Liver (tissue), 9 donors: ENCODE measurements around the gene KSR2. TPM values are rescaled to one million over a fixed set of nuclear protein-coding genes. Genes with fewer than 3 reads are reported as not detected.

Source experiments
- DNase-seq: peaks from one replicate; pipeline ENCODE4 v3.0.0-alpha.2; 2017; ENCODE audit warnings: low spot score
- H3K27ac ChIP-seq, 2 donors: one replicate each; pipeline ENCODE4 v1.7.0; 2013; ENCODE audit warnings: inconsistent platforms in 2 of 2, low read length in 2 of 2, control low read depth in 1 of 2, low read depth in 1 of 2, mild to moderate bottlenecking in 1 of 2
- H3K27me3 ChIP-seq, 4 donors: one replicate each; pipeline versions ENCODE4 v1.6.1 to v1.7.0; 2013; ENCODE audit warnings: low read length in 3 of 4, inconsistent platforms in 1 of 4, mild to moderate bottlenecking in 1 of 4, moderate library complexity in 1 of 4; ENCODE audit not compliant: control insufficient read depth in 4 of 4, insufficient read depth in 4 of 4
- H3K36me3 ChIP-seq, 4 donors: one replicate each; pipeline versions ENCODE4 v1.6.1 to v1.7.0; 2013; ENCODE audit warnings: low read length in 3 of 4, mild to moderate bottlenecking in 3 of 4, low read depth in 1 of 4, moderate library complexity in 1 of 4; ENCODE audit not compliant: control insufficient read depth in 4 of 4, insufficient read depth in 3 of 4
- H3K4me1 ChIP-seq, 4 donors: one replicate each; pipeline versions ENCODE4 v1.6.1 to v1.7.0; 2013; ENCODE audit warnings: low read length in 3 of 4, mild to moderate bottlenecking in 3 of 4, moderate library complexity in 1 of 4; ENCODE audit not compliant: control insufficient read depth in 4 of 4, insufficient read depth in 4 of 4
- H3K4me3 ChIP-seq, 3 donors: one replicate each; pipeline versions ENCODE4 v1.6.1 to v1.7.0; 2013; ENCODE audit warnings: low read length in 3 of 3, control low read depth in 1 of 3, low read depth in 1 of 3, mild to moderate bottlenecking in 1 of 3
- H3K9ac ChIP-seq, 2 donors: one replicate each; pipeline ENCODE4 v1.7.0; 2013; ENCODE audit warnings: low read length in 2 of 2, mild to moderate bottlenecking in 2 of 2, moderate library complexity in 2 of 2, control low read depth in 1 of 2, low read depth in 1 of 2
- H3K9me3 ChIP-seq, 4 donors: one replicate each; pipeline versions ENCODE4 v1.6.1 to v1.7.0; 2013; ENCODE audit warnings: low read length in 3 of 4; ENCODE audit not compliant: control insufficient read depth in 4 of 4
- FOXA1 ChIP-seq: IDR thresholded peaks from 2 replicates; pipeline ENCODE4 v1.6.1; 2016; ENCODE audit warnings: antibody characterized with exemption
- FOXA2 ChIP-seq: IDR thresholded peaks from 2 replicates; pipeline ENCODE4 v1.6.1; 2016; ENCODE audit warnings: antibody characterized with exemption
- GABPA ChIP-seq, 2 donors: IDR thresholded peaks in 1 of 2; conservative IDR thresholded peaks in 1 of 2; 2 replicates each; pipeline ENCODE4 v1.6.1; 2016; ENCODE audit warnings: antibody characterized with exemption in 2 of 2, mild to moderate bottlenecking in 1 of 2, moderate library complexity in 1 of 2
- HNF4A ChIP-seq, 2 donors: conservative IDR thresholded peaks; 2 replicates each; pipeline ENCODE4 v1.6.1; 2016; ENCODE audit warnings: antibody characterized with exemption in 2 of 2, mild to moderate bottlenecking in 2 of 2
- HNF4G ChIP-seq: IDR thresholded peaks from 2 replicates; pipeline ENCODE4 v1.6.1; 2016; ENCODE audit warnings: antibody characterized with exemption
- JUND ChIP-seq, 2 donors: IDR thresholded peaks; 2 replicates each; pipeline ENCODE4 v1.6.1; 2016; ENCODE audit warnings: antibody characterized with exemption in 2 of 2
- NR2F2 ChIP-seq: IDR thresholded peaks from 2 replicates; pipeline ENCODE4 v1.6.1; 2016; ENCODE audit warnings: antibody characterized with exemption
- RAD21 ChIP-seq, 2 donors: IDR thresholded peaks; 2 replicates each; pipeline ENCODE4 v1.6.1; 2016; ENCODE audit warnings: antibody characterized with exemption in 2 of 2, mild to moderate bottlenecking in 2 of 2
- RXRA ChIP-seq, 2 donors: IDR thresholded peaks; 2 replicates each; pipeline ENCODE4 v1.6.1; 2017 to 2018; ENCODE audit warnings: antibody characterized with exemption in 2 of 2, mild to moderate bottlenecking in 1 of 2
- SP1 ChIP-seq: IDR thresholded peaks from 2 replicates; pipeline ENCODE4 v1.6.1; 2018; ENCODE audit warnings: antibody characterized with exemption, mild to moderate bottlenecking
- TAF1 ChIP-seq: conservative IDR thresholded peaks from 2 replicates; pipeline ENCODE4 v1.6.1; 2016; ENCODE audit warnings: antibody characterized with exemption, mild to moderate bottlenecking
- YY1 ChIP-seq: IDR thresholded peaks from 2 replicates; pipeline ENCODE4 v1.6.1; 2016; ENCODE audit warnings: antibody characterized with exemption, mild to moderate bottlenecking
- WGBS: extraction: QIAGEN DNeasy Blood & Tissue Kit; methylation state at CpG from one replicate; pipeline ENCODE4 v1.1.7; 2013; 5-methylcytosine and 5-hydroxymethylcytosine counted together
- polyA plus RNA-seq, 2 donors: library from polyadenylated mRNA; stranded (reverse) in 1 of 2; unstranded in 1 of 2; fragments of 200-250 nt in 1 of 2; fragments of >200 nt in 1 of 2; fragmentation: Nextera tagmentation in 1 of 2; extraction: Ambion mirVana in 1 of 2; gene quantifications; one replicate each; pipeline versions ENCODE4 v1.2.1 to v1.2.3, GENCODE V29; 2013 to 2015
- total RNA-seq, 2 donors: library from RNA; depleted of rRNA; stranded (reverse); fragments of >200 nt; gene quantifications; one replicate each; pipeline ENCODE4 v1.2.3, GENCODE V29; 2014
- TF ChIP-seq, protein P1 (sequence below): IDR thresholded peaks from 2 replicates; pipeline ENCODE4 v1.6.1; 2016; ENCODE audit warnings: antibody characterized with exemption
- TF ChIP-seq, protein P2 (sequence below): IDR thresholded peaks from 2 replicates; pipeline ENCODE4 v1.6.1; 2016; ENCODE audit warnings: antibody characterized with exemption, mild to moderate bottlenecking
- TF ChIP-seq, protein P3 (sequence below): fragments of 150-350 bp; IDR thresholded peaks from 2 replicates; pipeline ENCODE4 v1.5.1; 2017; ENCODE audit warnings: improper control_type of control experiment, low read depth, low read length; ENCODE audit not compliant: missing input control
- TF ChIP-seq, protein P4 (sequence below): IDR thresholded peaks from 2 replicates; pipeline ENCODE4 v1.6.1; 2016; ENCODE audit warnings: antibody characterized with exemption
- donor health status: healthy.
- donor health status: healthy.
- donor health status: healthy.
- donor health status: healthy.
- donor health status: healthy.

KSR2 gene
- total and polyA plus RNA-seq, 4 donors, result under 0.01 to 0.02 (median under 0.01) TPM; not detected in 1

GRCh38 chr12:117470804-117471203, 498.0 kb downstream of the KSR2 start:
- no peak for DNase-seq
- Histone ChIP-seq H3K9ac (no peak overlapping the region), H3K4me3 (no peak overlapping the region), H3K9me3 (peaks cover 0 to 2% (median 0%) of the 10 kb centered on the region in 4 donors), H3K4me1 (peaks cover 3 to 14% (median 7%) of the 10 kb centered on the region in 4 donors), H3K27me3 (no peaks in the 10 kb centered on the region), H3K27ac (no peak overlapping the region), H3K36me3 (no peaks in the 10 kb centered on the region)
- TF ChIP-seq, protein P1, sequence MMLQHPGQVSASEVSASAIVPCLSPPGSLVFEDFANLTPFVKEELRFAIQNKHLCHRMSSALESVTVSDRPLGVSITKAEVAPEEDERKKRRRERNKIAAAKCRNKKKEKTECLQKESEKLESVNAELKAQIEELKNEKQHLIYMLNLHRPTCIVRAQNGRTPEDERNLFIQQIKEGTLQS, result no peak
- TF ChIP-seq, protein P2, sequence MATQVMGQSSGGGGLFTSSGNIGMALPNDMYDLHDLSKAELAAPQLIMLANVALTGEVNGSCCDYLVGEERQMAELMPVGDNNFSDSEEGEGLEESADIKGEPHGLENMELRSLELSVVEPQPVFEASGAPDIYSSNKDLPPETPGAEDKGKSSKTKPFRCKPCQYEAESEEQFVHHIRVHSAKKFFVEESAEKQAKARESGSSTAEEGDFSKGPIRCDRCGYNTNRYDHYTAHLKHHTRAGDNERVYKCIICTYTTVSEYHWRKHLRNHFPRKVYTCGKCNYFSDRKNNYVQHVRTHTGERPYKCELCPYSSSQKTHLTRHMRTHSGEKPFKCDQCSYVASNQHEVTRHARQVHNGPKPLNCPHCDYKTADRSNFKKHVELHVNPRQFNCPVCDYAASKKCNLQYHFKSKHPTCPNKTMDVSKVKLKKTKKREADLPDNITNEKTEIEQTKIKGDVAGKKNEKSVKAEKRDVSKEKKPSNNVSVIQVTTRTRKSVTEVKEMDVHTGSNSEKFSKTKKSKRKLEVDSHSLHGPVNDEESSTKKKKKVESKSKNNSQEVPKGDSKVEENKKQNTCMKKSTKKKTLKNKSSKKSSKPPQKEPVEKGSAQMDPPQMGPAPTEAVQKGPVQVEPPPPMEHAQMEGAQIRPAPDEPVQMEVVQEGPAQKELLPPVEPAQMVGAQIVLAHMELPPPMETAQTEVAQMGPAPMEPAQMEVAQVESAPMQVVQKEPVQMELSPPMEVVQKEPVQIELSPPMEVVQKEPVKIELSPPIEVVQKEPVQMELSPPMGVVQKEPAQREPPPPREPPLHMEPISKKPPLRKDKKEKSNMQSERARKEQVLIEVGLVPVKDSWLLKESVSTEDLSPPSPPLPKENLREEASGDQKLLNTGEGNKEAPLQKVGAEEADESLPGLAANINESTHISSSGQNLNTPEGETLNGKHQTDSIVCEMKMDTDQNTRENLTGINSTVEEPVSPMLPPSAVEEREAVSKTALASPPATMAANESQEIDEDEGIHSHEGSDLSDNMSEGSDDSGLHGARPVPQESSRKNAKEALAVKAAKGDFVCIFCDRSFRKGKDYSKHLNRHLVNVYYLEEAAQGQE, result no peak
- TF ChIP-seq FOXA2, result no peak
- no peak for TF ChIP-seq RXRA (IDR thresholded peaks at IDR 0.05)
- TF ChIP-seq, protein P3, sequence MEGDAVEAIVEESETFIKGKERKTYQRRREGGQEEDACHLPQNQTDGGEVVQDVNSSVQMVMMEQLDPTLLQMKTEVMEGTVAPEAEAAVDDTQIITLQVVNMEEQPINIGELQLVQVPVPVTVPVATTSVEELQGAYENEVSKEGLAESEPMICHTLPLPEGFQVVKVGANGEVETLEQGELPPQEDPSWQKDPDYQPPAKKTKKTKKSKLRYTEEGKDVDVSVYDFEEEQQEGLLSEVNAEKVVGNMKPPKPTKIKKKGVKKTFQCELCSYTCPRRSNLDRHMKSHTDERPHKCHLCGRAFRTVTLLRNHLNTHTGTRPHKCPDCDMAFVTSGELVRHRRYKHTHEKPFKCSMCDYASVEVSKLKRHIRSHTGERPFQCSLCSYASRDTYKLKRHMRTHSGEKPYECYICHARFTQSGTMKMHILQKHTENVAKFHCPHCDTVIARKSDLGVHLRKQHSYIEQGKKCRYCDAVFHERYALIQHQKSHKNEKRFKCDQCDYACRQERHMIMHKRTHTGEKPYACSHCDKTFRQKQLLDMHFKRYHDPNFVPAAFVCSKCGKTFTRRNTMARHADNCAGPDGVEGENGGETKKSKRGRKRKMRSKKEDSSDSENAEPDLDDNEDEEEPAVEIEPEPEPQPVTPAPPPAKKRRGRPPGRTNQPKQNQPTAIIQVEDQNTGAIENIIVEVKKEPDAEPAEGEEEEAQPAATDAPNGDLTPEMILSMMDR, result peak; percentile 34
- TF ChIP-seq RAD21 (IDR thresholded peaks at IDR 0.05), result no peak
- WGBS, result 63% methylated on average over 2 of the region's 2 CpGs

- TF ChIP-seq GABPA (IDR thresholded peaks at IDR 0.05 in 1 of 2, conservative IDR thresholded peaks at IDR 0.05 in 1 of 2) (no peak), NR2F2 (no peak), FOXA1 (no peak), FOXA2 (no peak), HNF4A (conservative IDR thresholded peaks at IDR 0.05) (no peak), RAD21 (IDR thresholded peaks at IDR 0.05) (no peak), TAF1 (no peak), HNF4G (no peak), SP1 (no peak), JUND (IDR thresholded peaks at IDR 0.05) (no peak), YY1 (no peak)
- TF ChIP-seq, protein P3, result no peak
- TF ChIP-seq, protein P1, result no peak
- TF ChIP-seq, protein P4, sequence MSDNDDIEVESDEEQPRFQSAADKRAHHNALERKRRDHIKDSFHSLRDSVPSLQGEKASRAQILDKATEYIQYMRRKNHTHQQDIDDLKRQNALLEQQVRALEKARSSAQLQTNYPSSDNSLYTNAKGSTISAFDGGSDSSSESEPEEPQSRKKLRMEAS, result no peak
- Histone ChIP-seq H3K9ac (no peak overlapping the region), H3K4me3 (no peak overlapping the region), H3K9me3 (peaks cover 0 to 2% (median 0%) of the 10 kb centered on the region in 4 donors), H3K4me1 (peaks cover 3 to 14% (median 7%) of the 10 kb centered on the region in 4 donors), H3K36me3 (no peaks in the 10 kb centered on the region), H3K27me3 (no peaks in the 10 kb centered on the region), H3K27ac (no peak overlapping the region)
- DNase-seq, result no peak
- 89% methylated on average over 4 of the region's 4 CpGs for whole genome bisulfite sequencing
Observed at GRCh38 chr12:117469883-117470483, 498.8 kb downstream of the KSR2 start.
